OCI-LY3 (cell line): ENCODE results near the gene ARMC8.

Experiments used
- H2AFZ ChIP-seq: fragments of 200-600, 300-600 bp; shearing (Covaris generic); 2 replicates; pipeline ENCODE4 v1.6.0; 2014; ENCODE audit warnings: antibody characterized with exemption, low read depth, low read length
- H3K27ac ChIP-seq: fragments of 200-600, 300-600 bp; sonication (generic); 2 replicates; pipeline ENCODE4 v1.5.1; 2014; ENCODE audit warnings: mild to moderate bottlenecking, low read length, moderate library complexity, mixed read lengths
- H3K27me3 ChIP-seq: fragments of 200-600, 300-600 bp; sonication (generic); 2 replicates; pipeline ENCODE4 v1.6.1; 2014; ENCODE audit warnings: low read depth, low read length, mixed read lengths
- H3K36me3 ChIP-seq: fragments of 200-600, 300-600 bp; sonication (generic); replicated peaks from 2 replicates; pipeline ENCODE3; 2014; ENCODE audit warnings: low read depth, low read length, mixed read lengths
- H3K4me1 ChIP-seq: fragments of 300-600, 200-600 bp; sonication (generic); 2 replicates; pipeline ENCODE4 v1.6.1; 2014; ENCODE audit warnings: low read length, mixed read lengths
- H3K4me2 ChIP-seq: fragments of 200-600, 300-600 bp; sonication (generic); 2 replicates; pipeline ENCODE4 v1.6.1; 2014; ENCODE audit warnings: low read length, mixed read lengths
- H3K4me3 ChIP-seq: fragments of 300-600, 200-600 bp; sonication (generic); 2 replicates; pipeline ENCODE4 v1.5.1; 2014; ENCODE audit warnings: antibody characterized with exemption, mild to moderate bottlenecking, low read length, moderate library complexity
- H3K79me2 ChIP-seq: fragments of 300-600, 200-600 bp; shearing (Covaris generic); 2 replicates; pipeline ENCODE4 v1.6.1; 2014; ENCODE audit warnings: mild to moderate bottlenecking, low read length, mixed read lengths
- H3K9ac ChIP-seq: fragments of 300-600, 200-600 bp; shearing (Covaris generic); 2 replicates; pipeline ENCODE4 v1.6.0; 2014; ENCODE audit warnings: mild to moderate bottlenecking, low read length, moderate library complexity
- H3K9me3 ChIP-seq: fragments of 200-600, 300-600 bp; shearing (Covaris generic); 2 replicates; pipeline ENCODE4 v1.6.1; 2014; ENCODE audit warnings: low read length, mixed read lengths; ENCODE audit not compliant: insufficient read depth
- H4K20me1 ChIP-seq: fragments of 200-600, 300-600 bp; sonication (generic); 2 replicates; pipeline ENCODE4 v1.6.1; 2016; ENCODE audit warnings: low read length, mixed read lengths; ENCODE audit not compliant: insufficient read depth
- EZH2phosphoT487 ChIP-seq: fragments of 200-600 bp; shearing (Covaris generic); IDR thresholded peaks from 2 replicates; pipeline ENCODE4 v1.6.1; 2018; ENCODE audit warnings: antibody characterized with exemption, mixed run types, low read depth
- TF ChIP-seq, protein P1 (sequence below): fragments of 200-600, 300-600 bp; sonication (generic); IDR thresholded peaks from 2 replicates; pipeline ENCODE4 v1.5.1; 2014; ENCODE audit warnings: antibody characterized with exemption, low read length, low read depth

The ARMC8 gene

DNA sequence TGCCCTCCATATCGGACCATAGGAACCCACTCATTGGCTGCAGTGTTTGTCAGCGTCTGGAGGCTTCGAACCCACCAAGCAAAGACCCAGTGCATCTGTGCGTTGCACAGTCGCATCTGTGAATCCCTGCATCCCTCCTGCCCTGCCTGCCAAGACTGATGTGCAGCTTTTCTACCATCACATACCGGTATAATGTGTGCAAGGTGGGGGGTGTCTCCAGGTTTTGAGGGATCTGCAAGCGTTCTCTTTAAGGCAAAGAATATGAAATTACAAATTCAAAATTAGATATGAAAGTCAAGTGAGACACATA is 142.8 kb downstream of the ARMC8 start:
- Histone ChIP-seq H2AFZ (0 out of 2 replicates have a peak overlapping the region, but pooled peaks have one; percentile 86), H3K9ac (no peak overlapping the region), H3K79me2 (no peaks in the 10 kb centered on the region), H3K4me2 (peak overlapping the region; percentile 97), H3K27me3 (peaks cover 44% of the 10 kb centered on the region), H3K27ac (no peak overlapping the region), H3K4me1 (peaks cover 15% of the 10 kb centered on the region), H3K36me3 (no peaks in the 10 kb centered on the region), H4K20me1 (no peaks in the 10 kb centered on the region), H3K4me3 (peak overlapping the region; percentile 84), H3K9me3 (no peaks in the 10 kb centered on the region)
- TF ChIP-seq EZH2phosphoT487: no peak
- TF ChIP-seq, protein P1, sequence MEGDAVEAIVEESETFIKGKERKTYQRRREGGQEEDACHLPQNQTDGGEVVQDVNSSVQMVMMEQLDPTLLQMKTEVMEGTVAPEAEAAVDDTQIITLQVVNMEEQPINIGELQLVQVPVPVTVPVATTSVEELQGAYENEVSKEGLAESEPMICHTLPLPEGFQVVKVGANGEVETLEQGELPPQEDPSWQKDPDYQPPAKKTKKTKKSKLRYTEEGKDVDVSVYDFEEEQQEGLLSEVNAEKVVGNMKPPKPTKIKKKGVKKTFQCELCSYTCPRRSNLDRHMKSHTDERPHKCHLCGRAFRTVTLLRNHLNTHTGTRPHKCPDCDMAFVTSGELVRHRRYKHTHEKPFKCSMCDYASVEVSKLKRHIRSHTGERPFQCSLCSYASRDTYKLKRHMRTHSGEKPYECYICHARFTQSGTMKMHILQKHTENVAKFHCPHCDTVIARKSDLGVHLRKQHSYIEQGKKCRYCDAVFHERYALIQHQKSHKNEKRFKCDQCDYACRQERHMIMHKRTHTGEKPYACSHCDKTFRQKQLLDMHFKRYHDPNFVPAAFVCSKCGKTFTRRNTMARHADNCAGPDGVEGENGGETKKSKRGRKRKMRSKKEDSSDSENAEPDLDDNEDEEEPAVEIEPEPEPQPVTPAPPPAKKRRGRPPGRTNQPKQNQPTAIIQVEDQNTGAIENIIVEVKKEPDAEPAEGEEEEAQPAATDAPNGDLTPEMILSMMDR: no peak

DNA sequence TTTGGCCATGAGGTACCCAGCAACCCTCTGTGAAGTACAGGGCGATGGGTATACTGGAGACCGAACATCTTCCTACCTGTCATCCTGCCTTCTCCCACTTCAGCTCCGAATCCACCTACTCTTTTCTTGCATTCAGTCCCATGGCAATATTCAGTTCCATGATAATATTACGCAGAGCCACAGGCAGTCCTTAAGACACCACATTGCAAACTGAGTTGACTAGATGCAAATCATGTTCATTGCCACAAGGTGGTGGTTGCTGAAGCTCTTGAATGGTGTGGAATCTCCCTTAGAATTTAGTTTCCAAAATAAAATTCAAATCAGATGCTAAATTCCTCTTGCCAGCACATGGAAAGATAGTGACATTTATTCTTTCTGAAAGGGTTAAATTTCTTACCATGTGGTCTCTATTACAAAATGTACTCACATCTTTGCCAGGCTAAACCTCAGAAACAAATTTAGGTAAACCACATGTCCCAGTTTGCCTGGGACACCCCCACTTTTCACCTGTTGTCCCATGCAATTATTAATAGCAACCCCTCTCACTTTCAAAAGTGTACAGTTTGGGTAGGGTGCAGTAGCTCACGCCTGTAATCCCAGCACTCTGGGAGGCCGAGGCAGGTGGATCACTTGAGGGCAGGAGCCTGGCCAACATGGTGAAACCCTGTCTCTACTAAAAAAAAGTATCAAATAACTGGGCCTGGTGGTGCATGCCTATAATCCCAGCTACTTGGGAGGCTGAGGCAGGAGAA is 144.2 kb downstream of the ARMC8 start:
- Histone ChIP-seq H3K9me3 (no peaks in the 10 kb centered on the region), H3K4me2 (no peak overlapping the region), H3K79me2 (no peaks in the 10 kb centered on the region), H3K27me3 (peaks cover 50% of the 10 kb centered on the region), H3K36me3 (no peaks in the 10 kb centered on the region), H3K9ac (no peak overlapping the region), H3K4me1 (peaks cover 15% of the 10 kb centered on the region), H3K27ac (no peak overlapping the region), H2AFZ (no peak overlapping the region), H4K20me1 (no peaks in the 10 kb centered on the region), H3K4me3 (no peak overlapping the region)
- TF ChIP-seq, protein P1: peak; percentile 21; the same call in 1 of the 2 replicates
- TF ChIP-seq EZH2phosphoT487: no peak

DNA sequence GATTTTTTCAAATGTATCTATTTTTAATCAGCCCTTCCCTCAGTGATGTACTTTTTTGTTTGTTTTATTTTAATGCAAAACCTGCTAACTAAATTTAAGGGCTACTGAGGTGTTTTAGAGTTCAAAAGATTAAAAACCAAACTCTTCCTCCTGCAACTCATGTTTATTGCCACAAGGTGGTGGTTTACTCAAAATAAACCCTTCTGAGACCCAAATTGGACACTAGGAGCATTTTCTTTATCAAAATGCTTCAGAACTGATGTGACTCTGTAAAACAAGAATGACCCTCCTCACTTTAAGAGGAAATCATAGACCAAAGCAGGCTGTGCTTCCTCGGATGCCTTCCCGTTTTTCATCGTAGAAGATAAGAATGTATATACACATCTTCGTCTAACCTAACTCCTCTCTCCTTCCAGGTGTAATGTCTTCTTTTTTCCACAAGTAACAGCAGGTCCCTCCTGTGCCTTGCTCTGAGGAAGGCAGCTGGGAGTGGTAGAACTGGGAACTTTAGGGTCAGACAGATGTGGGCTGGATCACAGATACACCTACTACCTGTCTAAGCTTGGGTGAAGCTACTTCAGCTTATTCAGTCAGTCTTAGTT is 145.5 kb downstream of the ARMC8 start:
- H3K79me2 ChIP-seq: no peaks in the 10 kb centered on the region
- no peaks in the 10 kb centered on the region for H3K36me3 ChIP-seq
- H3K4me2 ChIP-seq: no peak overlapping the region
- no peaks in the 10 kb centered on the region for H4K20me1 ChIP-seq
- H3K9me3 ChIP-seq: no peaks in the 10 kb centered on the region
- TF ChIP-seq, protein P1: peak; percentile 71
- no peak for TF ChIP-seq EZH2phosphoT487
- H2AFZ ChIP-seq: no peak overlapping the region
- no peak overlapping the region for H3K9ac ChIP-seq
- peaks cover 48% of the 10 kb centered on the region for H3K27me3 ChIP-seq
- H3K4me1 ChIP-seq: peaks cover 15% of the 10 kb centered on the region
- no peak overlapping the region for H3K27ac ChIP-seq
- no peak overlapping the region for H3K4me3 ChIP-seq

DNA sequence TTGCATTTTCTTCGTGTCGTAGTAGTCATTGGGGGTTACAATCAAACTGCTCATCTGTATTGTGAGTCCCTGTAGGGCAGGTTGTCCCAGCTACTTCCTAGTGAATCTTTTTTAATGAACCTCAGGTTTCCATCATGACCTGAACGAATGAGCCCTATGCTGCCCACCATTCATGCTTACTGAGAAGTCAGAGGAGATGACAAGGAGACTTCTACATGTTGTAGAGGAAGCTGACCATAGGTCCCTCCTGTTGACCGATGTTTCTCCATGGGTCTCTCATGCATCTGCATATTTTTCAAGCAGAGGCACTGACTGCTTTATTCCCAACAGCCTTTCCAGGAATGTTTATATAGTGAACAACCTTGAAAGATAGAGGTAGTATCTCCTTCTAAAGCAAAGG is 147.5 kb downstream of the ARMC8 start:
- Histone ChIP-seq H4K20me1 (no peaks in the 10 kb centered on the region), H3K27me3 (peaks cover 48% of the 10 kb centered on the region), H3K4me1 (peaks cover 8% of the 10 kb centered on the region), H3K9ac (no peak overlapping the region), H3K36me3 (no peaks in the 10 kb centered on the region), H3K4me2 (no peak overlapping the region), H3K4me3 (no peak overlapping the region), H3K79me2 (no peaks in the 10 kb centered on the region), H3K27ac (no peak overlapping the region), H3K9me3 (no peaks in the 10 kb centered on the region), H2AFZ (no peak overlapping the region)
- no peak for TF ChIP-seq EZH2phosphoT487
- TF ChIP-seq, protein P1: no peak
